H1 (cell line): ENCODE results near the gene NECTIN1.

Experiments
- BRCA1 ChIP-seq: IDR thresholded peaks from 2 replicates; pipeline ENCODE4 v1.6.1; 2012; ENCODE audit warnings: low read depth, low read length, improper control_type of control experiment
- CBX8 ChIP-seq: fragments of 300-800, 300-1000 bp; sonication (generic); IDR thresholded peaks from 2 replicates; pipeline ENCODE4 v1.7.1; 2016; ENCODE audit warnings: low read depth, low read length, borderline replicate concordance
- EGR1 ChIP-seq: IDR thresholded peaks from 2 replicates; pipeline ENCODE4 v1.6.1; 2011; ENCODE audit warnings: low read depth, low read length, borderline replicate concordance
- EP300 ChIP-seq, 2 experiments: IDR thresholded peaks; 1 replicate in 1 of 2; 2 replicates in 1 of 2; pipeline ENCODE4 v1.6.1; 2011 to 2012; ENCODE audit warnings: low read depth in 2 of 2, low read length in 2 of 2, mild to moderate bottlenecking in 2 of 2, borderline replicate concordance in 1 of 2, inconsistent platforms in 1 of 2, moderate library complexity in 1 of 2
- EZH2 ChIP-seq: fragments of 200-600 bp; sonication (generic); IDR thresholded peaks from 2 replicates; pipeline ENCODE4 v1.7.1; 2012; ENCODE audit warnings: low read depth, mild to moderate bottlenecking, moderate library complexity, low read length, inconsistent platforms; ENCODE audit not compliant: severe bottlenecking
- JUN ChIP-seq: IDR thresholded peaks from 2 replicates; pipeline ENCODE4 v1.6.1; 2011; ENCODE audit warnings: low read depth, mild to moderate bottlenecking, improper control_type of control experiment, low read length
- POLR2A ChIP-seq, 2 experiments: IDR thresholded peaks; 1 replicate in 1 of 2; 2 replicates in 1 of 2; pipeline ENCODE4 v1.6.1; 2011; ENCODE audit warnings: low read depth in 2 of 2, low read length in 2 of 2, mild to moderate bottlenecking in 2 of 2; ENCODE audit errors: control extremely low read depth in 1 of 2
- SIX5 ChIP-seq: IDR thresholded peaks from 2 replicates; pipeline ENCODE4 v1.6.1; 2011; ENCODE audit warnings: mild to moderate bottlenecking, low read depth, low read length
- TAF1 ChIP-seq: IDR thresholded peaks from 2 replicates; pipeline ENCODE4 v1.6.1; 2011; ENCODE audit warnings: mild to moderate bottlenecking, low read depth, low read length
- TCF12 ChIP-seq: IDR thresholded peaks from 2 replicates; pipeline ENCODE4 v1.6.1; 2011; ENCODE audit warnings: low read depth, mild to moderate bottlenecking, low read length
- ZNF274 ChIP-seq: IDR thresholded peaks from 2 replicates; pipeline ENCODE4 v1.7.0; 2012; ENCODE audit warnings: low read length, borderline replicate concordance; ENCODE audit errors: extremely low read depth
- TF ChIP-seq, protein P1 (sequence below), 3 experiments: IDR thresholded peaks; 1 replicate in 2 of 3; 2 replicates in 1 of 3; pipeline versions ENCODE4 v1.5.1 to v1.6.1; 2011; ENCODE audit warnings: low read length in 3 of 3, mild to moderate bottlenecking in 3 of 3, inconsistent platforms in 2 of 3, low read depth in 1 of 3, moderate library complexity in 1 of 3; ENCODE audit not compliant: insufficient read depth in 1 of 3; ENCODE audit errors: control extremely low read depth in 1 of 3
- TF ChIP-seq, protein P2 (sequence below): IDR thresholded peaks from 2 replicates; pipeline ENCODE4 v1.6.1; 2011; ENCODE audit warnings: low read length, improper control_type of control experiment
- TF ChIP-seq, protein P3 (sequence below): IDR thresholded peaks from 2 replicates; pipeline ENCODE4 v1.6.1; 2011; ENCODE audit warnings: low read depth, mild to moderate bottlenecking, low read length; ENCODE audit not compliant: insufficient read depth

DNA sequence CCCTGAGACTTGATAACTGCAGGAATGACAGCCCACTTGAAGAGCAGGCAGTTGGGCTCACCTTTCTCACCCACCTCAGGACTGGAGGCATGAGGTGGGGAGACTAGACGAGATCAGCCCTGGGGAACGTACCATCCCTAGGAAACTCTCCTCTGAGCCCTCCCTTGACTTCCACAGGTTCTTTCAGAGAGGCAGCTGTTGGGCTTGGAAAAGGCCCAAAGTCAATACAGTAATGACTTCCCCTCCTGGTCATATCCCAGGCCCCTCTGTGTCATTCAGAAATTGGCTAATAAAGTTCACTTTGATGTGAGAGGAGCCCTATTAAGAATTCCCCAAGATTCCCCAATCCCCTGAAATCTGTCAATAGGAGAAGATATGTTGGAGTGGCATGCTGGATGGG lies 5.8 kb upstream of the NECTIN1 start:
- TF ChIP-seq, protein P1, sequence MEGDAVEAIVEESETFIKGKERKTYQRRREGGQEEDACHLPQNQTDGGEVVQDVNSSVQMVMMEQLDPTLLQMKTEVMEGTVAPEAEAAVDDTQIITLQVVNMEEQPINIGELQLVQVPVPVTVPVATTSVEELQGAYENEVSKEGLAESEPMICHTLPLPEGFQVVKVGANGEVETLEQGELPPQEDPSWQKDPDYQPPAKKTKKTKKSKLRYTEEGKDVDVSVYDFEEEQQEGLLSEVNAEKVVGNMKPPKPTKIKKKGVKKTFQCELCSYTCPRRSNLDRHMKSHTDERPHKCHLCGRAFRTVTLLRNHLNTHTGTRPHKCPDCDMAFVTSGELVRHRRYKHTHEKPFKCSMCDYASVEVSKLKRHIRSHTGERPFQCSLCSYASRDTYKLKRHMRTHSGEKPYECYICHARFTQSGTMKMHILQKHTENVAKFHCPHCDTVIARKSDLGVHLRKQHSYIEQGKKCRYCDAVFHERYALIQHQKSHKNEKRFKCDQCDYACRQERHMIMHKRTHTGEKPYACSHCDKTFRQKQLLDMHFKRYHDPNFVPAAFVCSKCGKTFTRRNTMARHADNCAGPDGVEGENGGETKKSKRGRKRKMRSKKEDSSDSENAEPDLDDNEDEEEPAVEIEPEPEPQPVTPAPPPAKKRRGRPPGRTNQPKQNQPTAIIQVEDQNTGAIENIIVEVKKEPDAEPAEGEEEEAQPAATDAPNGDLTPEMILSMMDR (IDR thresholded peaks at IDR 0.05; ENCODE audit: control extremely low read depth in 1 of 3, insufficient read depth in 1 of 3, low read depth in 1 of 3, low read length in 3 of 3), result no peak
- TF ChIP-seq BRCA1 (no peak), SIX5 (no peak), EGR1 (no peak), EZH2 (no peak), TCF12 (no peak), EP300 (IDR thresholded peaks at IDR 0.05; ENCODE audit: borderline replicate concordance in 1 of 2, low read depth in 2 of 2, low read length in 2 of 2) (no peak), CBX8 (no peak), TAF1 (no peak), POLR2A (IDR thresholded peaks at IDR 0.05; ENCODE audit: control extremely low read depth in 1 of 2, low read depth in 2 of 2, low read length in 2 of 2) (no peak), ZNF274 (no peak), JUN (no peak)
- TF ChIP-seq, protein P2, sequence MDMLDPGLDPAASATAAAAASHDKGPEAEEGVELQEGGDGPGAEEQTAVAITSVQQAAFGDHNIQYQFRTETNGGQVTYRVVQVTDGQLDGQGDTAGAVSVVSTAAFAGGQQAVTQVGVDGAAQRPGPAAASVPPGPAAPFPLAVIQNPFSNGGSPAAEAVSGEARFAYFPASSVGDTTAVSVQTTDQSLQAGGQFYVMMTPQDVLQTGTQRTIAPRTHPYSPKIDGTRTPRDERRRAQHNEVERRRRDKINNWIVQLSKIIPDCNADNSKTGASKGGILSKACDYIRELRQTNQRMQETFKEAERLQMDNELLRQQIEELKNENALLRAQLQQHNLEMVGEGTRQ, result no peak
- TF ChIP-seq, protein P3, sequence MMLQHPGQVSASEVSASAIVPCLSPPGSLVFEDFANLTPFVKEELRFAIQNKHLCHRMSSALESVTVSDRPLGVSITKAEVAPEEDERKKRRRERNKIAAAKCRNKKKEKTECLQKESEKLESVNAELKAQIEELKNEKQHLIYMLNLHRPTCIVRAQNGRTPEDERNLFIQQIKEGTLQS, result no peak
